Activated CD4-positive, alpha-beta T cell treated with anti-CD3 and anti-CD28 coated beads for 1 hour (primary cell): ENCODE results near the gene MTHFD1L.

Source experiments
- DNase-seq: peaks from one replicate; pipeline ENCODE4 v3.0.0-alpha.2; 2020

The MTHFD1L gene

GRCh38 chr6:151128763-151129370 lies 263.4 kb downstream of the MTHFD1L start:
- DNase-seq: no peak

DNA sequence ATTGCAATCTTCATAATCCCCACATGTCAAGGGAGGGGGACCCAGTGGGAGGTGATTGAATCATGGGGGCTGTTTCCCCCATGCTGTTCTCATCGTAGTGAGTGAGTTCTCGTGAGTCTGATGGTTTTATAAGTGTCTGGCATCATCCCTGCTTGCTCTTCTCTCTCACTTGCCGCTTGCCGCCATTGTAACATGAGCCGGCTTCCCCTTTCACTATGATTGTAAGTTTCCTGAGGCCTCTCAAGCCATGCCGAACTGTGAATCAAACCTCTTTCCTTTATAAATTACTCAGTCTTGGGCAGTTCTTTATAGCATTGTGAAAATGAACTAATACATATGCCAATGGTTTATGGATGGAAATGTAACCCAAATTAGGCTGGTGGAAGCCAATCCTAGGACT lies 264.8 kb downstream of the MTHFD1L start:
- no peak for DNase-seq

- DNase-seq: no peak
Observed at GRCh38 chr6:151131324-151132007, 266.0 kb downstream of the MTHFD1L start.

DNA sequence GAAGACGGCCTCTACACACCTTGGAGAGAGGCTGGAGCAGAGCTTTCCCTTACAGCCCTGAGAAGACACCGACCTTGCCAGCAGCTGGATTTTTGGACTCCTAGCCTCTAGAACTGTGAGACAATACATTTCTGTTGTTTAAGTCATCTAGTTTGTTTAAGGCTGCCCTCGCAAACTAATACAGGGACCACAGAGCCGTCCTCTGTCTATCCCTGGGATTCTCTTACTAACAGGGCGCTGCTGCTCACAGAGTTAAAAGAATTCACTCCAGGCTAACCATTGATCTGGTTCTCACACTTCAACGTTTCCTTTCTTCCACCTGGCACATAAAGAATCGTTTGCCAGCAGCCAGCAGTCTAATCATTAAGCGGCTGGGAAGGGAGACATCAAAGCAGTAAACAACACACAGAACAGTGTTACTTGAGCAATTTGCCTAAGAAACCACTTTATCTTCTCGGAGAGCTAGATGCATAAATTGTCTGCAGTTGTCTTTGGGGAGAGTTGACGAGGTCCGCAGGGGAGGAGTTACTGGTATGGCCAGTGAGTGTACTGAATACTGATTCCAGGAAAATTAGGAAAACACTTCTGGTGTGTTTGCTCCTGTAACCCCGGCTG lies 270.7 kb downstream of the MTHFD1L start:
- no peak for DNase-seq

DNA sequence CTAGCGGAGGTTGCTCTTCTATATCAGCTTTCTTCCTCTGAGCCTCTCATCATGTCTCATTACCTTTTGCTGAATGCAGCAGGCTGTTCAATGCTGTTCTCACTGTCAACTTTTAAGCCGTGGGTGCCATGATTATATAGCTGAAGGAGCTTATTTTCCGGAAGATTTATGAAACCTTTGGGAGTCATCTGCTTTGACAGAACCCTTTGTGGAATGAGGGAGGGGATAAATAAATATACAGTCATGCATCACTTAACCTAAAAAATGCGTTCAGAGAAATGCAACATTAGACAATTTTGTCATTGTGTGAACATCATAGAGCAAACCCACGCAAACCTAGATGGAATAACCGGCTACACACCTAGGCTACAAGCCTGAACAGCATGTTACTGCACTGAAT lies 272.0 kb downstream of the MTHFD1L start:
- no peak for DNase-seq

GRCh38 chr6:151139524-151139923 lies 274.0 kb downstream of the MTHFD1L start:
- DNase-seq: no peak

DNA sequence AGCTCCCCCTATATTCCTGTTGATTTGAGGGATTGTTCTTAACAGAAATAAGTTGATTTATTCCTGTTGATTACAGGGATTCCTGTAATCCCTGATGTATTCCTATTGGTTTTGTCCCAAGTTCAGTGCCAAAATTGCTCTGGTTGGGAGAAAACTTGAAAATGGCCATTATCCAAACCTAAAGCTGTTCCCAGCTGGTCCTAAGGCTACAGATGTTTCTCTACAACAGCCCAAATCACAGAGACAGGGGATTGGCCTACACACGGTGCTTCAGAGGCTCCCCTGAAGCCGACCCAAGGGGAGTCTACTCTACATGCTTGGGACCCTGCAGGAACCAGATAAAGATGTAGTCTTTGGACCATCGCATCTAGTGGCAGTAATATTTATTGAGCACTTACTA lies 275.3 kb downstream of the MTHFD1L start:
- DNase-seq: no peak

GRCh38 chr6:151141685-151142084 lies 276.2 kb downstream of the MTHFD1L start:
- no peak for DNase-seq

- no peak for DNase-seq
Observed at GRCh38 chr6:151142676-151143075, 277.2 kb downstream of the MTHFD1L start.

DNA sequence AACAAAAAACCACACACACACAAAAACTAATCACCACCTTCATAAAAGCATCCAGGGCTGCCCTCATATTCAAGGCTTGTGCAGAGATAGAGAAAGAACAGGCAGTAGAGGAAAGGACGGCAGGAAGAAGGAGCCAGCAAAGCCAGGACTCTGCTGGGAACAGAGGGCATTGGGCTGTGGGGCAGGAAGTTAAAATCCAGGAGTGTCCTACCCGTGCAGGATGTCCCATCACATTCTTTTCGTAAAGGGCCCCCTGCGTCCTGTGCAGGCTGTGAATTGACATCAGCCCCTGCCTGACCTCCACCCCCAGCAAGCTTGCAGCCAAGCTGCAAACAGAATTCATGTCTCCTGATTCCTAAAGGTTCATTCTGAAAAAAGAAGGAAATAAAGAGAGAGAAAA lies 277.8 kb downstream of the MTHFD1L start:
- no peak for DNase-seq

GRCh38 chr6:151143806-151144205 lies 278.3 kb downstream of the MTHFD1L start:
- no peak for DNase-seq

GRCh38 chr6:151147118-151147832 lies 281.8 kb downstream of the MTHFD1L start:
- DNase-seq: no peak

DNA sequence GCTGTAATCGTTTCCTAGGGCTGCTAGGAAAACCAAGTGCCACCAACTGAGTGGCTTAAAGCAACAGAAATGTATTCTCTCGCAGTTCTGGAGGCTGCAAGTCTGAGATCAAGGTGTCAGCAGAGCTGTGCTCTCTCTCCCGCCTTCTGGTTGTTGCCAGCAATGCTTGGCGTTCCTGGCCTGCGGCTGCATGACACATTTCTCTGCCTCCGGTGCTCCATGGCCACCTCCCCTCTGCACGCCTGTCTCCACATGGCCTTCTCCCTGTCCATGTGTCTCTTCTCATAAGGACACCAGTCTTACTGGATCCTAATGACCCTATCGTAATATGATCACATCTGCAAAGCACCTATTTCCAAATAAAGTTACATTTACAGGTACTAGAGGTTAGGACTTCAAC lies 282.6 kb downstream of the MTHFD1L start:
- DNase-seq: no peak

DNA sequence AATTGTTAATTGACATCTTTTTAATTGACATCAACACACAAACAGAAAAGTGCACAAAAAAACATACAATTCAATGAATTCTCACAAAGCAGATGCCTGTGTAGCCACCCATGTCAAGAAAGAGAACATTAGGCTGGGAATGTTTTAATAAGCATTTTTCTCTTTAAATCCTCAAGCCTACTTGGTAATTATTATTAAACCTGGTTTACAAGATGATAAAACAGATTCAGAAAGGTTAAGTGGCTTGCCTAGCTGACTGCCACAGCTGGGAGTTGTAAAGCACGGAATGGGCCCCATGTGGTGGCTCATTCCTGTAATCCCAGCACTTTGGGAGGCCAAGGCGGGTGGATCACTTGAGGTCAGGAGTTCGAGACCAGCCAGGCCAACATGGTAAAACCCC lies 284.3 kb downstream of the MTHFD1L start:
- no peak for DNase-seq
